ENCODE data around the gene CSTA.
"Not testable (repeated sequence)": the region's sequence is repeated elsewhere in the genome, so short reads cannot be mapped to it uniquely, and the experiment has no call there.

Gene CSTA

GRCh38 chr3:122322095-122323075, 2.7 kb upstream of the CSTA start:
- DNase-seq = no peak

- no peak for DNase-seq
Measured at GRCh38 chr3:122325769-122326168, 721 bp downstream of the CSTA start.

- no peak for DNase-seq
Measured at GRCh38 chr3:122331886-122332285, 6.8 kb downstream of the CSTA start.

- no peak for DNase-seq
Measured at GRCh38 chr3:122332551-122332950, 7.5 kb downstream of the CSTA start.

GRCh38 chr3:122342803-122343202, 17.8 kb downstream of the CSTA start:
- no peak for DNase-seq

- no peak for DNase-seq
Measured at GRCh38 chr3:122343654-122344053, 18.6 kb downstream of the CSTA start.

GRCh38 chr3:122349171-122349570, 24.1 kb downstream of the CSTA start:
- DNase-seq = no peak

GRCh38 chr3:122350814-122351418, 25.9 kb downstream of the CSTA start:
- no peak for DNase-seq

GRCh38 chr3:122351612-122352011, 26.6 kb downstream of the CSTA start:
- no peak for DNase-seq

- no peak for DNase-seq
Measured at GRCh38 chr3:122353215-122353614, 28.2 kb downstream of the CSTA start.

- no peak for DNase-seq
Measured at GRCh38 chr3:122353893-122354401, 28.9 kb downstream of the CSTA start.

GRCh38 chr3:122355612-122356011, 30.6 kb downstream of the CSTA start:
- no peak for DNase-seq

GRCh38 chr3:122356402-122356801, 31.4 kb downstream of the CSTA start:
- peak in 1 of 2 experiments; percentile 11 for DNase-seq

- DNase-seq = no peak
Measured at GRCh38 chr3:122357828-122358702, 33.0 kb downstream of the CSTA start.

GRCh38 chr3:122358703-122359032, 33.6 kb downstream of the CSTA start:
- DNase-seq = no peak

GRCh38 chr3:122362026-122362425, 37.0 kb downstream of the CSTA start:
- no peak for DNase-seq

- DNase-seq = no peak
Measured at GRCh38 chr3:122364490-122364889, 39.4 kb downstream of the CSTA start.

- no peak for DNase-seq
Measured at GRCh38 chr3:122365073-122365472, 40.0 kb downstream of the CSTA start.

- not testable (repeated sequence) for DNase-seq
Measured at GRCh38 chr3:122365582-122366378, 40.7 kb downstream of the CSTA start.

- DNase-seq = no peak
Measured at GRCh38 chr3:122366379-122366749, 41.3 kb downstream of the CSTA start.

GRCh38 chr3:122374034-122374433, 49.0 kb downstream of the CSTA start:
- DNase-seq = no peak

- DNase-seq = no peak
Measured at GRCh38 chr3:122377975-122378374, 52.9 kb downstream of the CSTA start.

Measured in activated CD4-positive, alpha-beta T cell treated with anti-CD3 and anti-CD28 coated beads, Interleukin-2, amount 50 U/mL, for 4 hours (primary cell).